ELR (cell line): Measurements from ENCODE around the gene GRK1.

ENCODE experiments used
- DNase-seq: peaks from one replicate; pipeline ENCODE4 v3.0.0-alpha.2; 2015; ENCODE audit warnings: low read depth

GRK1 gene

DNA sequence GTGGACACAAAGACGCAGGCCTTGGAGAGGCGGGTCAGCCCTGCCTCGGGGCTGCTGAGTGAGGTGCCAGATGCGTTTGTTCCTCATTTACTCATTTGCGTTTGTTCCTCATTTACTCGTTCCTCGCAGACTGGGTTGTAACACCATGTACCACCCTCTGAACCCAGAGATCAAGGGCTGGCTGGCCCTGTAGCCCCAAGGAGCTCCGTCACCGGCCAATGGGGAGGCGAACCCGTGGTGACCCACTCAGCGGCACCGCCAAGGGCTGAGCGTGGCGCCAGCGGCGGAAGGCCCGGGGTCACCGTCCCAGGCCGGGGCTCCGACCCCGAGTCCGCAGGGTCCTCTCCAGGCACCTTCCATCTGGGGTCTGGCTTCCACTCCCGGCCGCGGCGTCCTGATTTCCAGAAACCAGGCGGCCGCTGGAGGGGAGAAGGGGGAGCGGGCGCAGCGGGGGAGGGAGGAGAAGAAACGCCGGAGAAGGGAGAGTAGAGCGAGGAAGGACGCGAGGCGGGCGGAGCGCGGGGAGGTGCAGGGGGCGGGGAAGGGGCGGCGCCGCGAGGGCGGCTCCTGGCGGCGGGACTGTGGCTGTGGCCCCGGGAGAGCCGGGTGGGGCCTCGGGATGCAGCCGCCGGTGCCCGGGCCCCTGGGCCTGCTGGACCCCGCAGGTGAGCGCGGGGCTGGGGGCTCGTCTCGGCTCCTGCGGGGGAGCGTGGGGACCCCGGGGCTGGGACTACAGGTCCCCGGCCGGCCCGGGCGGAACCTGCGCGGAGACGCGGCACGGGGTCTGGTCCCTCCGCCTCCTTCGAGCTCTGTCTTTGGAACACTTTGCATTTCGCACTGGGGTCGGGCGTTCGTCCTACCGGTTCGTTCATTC lies 91.9 kb downstream of the GRK1 start, which contains the start of gene TMEM255B:
Gene TMEM255B (plus strand): TSS at position 576 of the 874 bp plus-strand sequence. CDS start 44 bp downstream, at position 620.
- peak; percentile 79 for DNase-seq

GRCh38 chr13:113759525-113760137 lies 92.6 kb downstream of the GRK1 start:
- peak; percentile 35 for DNase-seq

- DNase-seq = no peak
These were observed 94.1 kb downstream of the GRK1 start for GRCh38 chr13:113761136-113761535.

DNA sequence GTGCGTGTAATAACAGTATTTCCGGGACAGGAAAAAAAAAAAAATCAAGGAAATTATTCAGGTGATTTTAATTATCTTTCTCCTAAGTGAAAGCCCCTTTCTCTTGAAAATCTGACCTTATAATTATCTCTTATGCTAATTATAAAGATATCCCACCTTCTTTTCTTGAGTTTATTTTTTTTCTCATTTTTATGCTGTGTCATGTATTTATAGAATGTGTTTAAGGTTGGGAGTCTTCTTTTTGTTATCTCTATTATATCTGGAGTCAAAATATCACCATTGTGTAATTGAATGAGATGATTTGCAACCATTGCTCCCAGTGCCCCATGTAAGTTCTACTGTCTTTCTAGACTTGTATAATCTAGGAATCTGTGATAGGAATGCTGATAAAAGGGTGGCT lies 95.1 kb downstream of the GRK1 start:
- DNase-seq = no peak

DNA sequence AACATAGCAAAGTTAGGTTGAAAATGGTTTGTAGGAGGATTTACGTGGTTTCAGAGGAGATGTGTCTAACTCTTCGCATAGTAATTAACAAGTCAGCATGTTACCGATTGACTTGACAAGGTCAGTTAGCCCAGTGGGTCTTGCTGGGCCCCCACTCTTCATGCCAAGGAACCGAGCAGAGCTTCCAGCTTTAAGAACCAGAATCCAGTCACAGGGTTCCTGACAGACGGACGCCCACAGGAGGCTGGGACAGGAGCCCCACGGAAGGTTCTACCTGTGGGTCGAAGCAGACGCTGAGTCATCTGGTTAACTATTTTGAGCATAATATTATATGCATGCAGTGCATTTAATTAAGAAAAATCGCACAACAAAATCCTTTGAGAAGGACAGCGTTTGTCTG lies 95.5 kb downstream of the GRK1 start:
- DNase-seq = no peak

GRCh38 chr13:113763254-113763653 lies 96.2 kb downstream of the GRK1 start:
- DNase-seq = no peak

DNA sequence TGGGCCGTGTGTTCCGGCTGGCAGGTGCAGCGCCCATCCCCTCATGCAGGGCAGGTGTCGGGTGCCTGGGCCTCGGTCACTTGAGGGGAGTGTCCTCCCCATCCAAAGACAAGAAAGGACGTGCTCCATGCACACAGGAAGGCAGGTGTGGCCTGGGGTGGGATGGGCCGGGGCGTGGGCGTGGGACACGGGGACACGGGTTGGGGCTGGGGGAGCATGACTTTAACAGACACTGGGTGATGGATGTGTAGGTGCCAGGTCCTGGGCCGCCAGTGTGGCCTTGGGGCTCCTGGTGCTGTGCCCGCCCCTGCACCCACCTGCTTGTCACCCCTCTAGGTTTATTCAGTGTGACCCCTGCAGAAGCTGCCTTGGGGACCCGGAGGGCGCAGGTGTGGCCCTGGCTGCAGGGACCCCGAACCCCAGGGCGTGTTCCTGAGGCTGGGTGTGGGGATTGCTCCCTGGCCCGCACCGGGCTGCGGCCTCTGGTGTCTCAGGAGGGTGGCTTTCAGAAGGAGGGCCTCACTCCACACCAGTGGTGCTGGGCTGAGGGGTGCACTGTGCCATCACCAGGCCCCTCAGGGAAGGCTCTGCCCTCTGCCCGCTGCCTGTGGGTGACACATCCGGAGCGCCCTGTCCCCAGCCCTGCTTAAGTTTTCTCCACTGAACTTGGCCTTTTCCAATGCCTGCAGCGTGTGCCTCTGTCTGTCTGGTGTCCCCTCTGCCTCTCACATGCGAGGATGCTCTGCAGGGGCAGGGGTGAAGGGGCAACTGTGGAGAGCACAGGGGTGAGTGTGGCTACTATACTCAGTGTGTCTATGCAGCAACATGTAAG lies 97.2 kb downstream of the GRK1 start:
- no peak for DNase-seq

GRCh38 chr13:113764793-113765563 lies 98.0 kb downstream of the GRK1 start:
- no peak for DNase-seq

- no peak for DNase-seq
These were observed 98.5 kb downstream of the GRK1 start for GRCh38 chr13:113765564-113765910.

DNA sequence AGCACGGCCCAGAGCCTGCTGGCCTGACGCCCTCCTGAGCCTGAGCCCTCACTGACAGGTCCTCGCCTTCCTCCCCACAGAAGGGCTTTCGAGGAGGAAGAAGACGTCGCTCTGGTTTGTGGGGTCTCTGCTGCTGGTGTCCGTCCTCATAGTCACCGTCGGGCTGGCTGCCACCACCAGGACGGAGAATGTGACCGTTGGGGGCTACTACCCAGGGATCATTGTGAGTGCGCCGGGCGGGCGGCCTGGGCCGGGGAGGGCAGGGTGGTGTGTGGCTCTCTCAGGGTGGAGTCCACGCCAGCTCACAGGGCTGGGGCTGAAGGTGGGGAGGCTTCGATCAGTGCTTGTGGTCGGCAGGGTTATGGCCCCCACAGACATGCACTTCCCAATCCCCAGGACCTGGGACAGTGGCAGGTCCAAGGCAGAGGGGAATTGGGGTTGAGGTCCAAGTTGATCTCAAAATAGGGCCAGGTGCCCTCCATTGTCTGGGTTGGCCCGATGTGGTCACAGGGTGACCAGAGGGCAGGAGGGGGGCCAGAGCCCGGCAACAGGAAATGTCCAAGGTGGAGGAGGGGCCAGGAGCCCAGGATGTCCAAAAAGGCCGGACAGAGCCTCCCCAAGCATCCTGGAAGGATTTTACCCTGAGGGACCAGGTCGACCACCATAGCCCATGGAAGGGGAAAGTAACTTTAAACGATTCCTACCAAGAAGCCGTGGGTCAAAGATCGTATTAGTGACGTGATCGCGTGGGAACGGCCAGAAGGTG lies 99.2 kb downstream of the GRK1 start:
- DNase-seq = no peak

DNA sequence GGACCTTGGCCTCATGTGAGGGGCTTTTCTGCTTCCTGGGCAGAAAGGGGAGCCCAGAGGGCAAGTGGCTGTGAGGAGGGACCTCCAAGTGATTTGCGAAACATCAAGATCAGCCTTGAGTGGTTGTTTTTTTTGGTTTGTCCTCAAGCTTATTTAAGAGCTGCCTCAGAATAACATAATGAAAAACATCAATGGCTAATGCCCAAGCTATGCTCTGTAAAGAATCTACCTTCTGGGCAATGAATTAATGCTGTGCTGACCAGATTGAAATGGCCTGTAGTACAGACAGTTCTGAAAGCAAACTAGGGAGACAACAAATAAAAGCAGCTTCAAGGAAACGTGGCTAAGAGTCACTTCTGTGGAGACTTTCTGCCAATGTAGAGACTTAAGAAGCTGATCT lies 100.3 kb downstream of the GRK1 start:
- DNase-seq = no peak

DNA sequence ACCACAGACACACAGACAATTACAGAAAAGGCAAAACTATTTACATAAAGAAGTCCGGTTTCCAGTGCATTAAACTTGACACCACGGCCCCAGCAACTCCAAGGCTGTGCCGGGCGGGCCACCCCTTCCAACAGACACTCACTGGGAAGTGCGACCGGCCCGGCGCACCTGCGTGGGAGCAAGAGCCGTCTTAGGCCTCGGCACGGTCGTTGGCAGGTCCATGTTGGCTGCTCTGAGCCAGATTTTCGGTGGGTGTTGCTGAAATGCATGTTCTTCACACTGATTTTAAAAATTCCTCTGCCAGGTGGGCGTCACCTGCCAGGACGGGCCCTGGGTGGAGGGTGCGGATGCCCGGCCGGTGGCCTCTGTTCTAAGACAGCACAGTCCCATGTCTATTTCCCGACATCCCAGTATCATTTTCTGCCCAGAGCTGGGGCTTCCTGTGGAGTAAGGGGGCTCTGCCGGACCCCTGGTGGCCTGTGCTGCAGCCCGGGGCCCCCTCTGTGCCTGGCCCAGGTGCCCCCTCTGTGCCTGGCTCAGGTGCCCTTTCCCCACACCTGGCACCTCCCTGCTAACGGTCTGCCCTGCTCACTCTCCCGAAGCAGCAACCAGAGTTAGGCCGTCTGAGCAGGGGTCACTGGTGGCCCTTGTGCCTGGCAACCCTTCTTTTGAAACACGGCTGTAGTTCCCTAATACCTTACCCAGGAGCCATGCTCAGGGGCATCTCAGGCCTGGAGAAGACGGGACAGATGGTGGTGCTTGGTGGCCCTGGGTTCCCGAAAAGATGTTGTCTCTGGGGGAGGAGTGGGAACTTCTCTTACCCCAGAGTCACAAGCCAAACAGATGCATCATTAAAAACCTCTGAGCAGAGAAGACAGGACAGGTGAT lies 101.2 kb downstream of the GRK1 start:
- no peak for DNase-seq

DNA sequence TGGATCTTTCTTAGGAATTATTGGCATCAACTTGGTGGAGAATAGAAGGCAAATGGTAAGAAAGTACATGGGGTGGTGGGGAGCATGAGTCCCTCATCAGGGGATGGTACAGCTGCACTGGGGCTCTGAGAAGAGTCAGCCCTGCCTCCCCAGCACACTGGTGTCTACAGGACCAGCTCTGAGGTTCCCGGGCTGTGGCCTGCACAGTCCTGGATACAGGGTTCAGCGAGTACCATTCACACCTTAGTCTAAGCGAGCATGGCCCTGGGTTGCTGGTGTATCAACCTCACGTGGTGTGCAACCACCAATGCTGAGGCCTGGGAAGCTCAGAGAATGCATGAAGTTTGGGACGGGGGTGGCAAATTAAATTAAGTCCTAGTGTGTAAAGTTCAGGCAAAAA lies 102.1 kb downstream of the GRK1 start:
- DNase-seq = no peak

- no peak for DNase-seq
These were observed 102.9 kb downstream of the GRK1 start for GRCh38 chr13:113769881-113770280.

DNA sequence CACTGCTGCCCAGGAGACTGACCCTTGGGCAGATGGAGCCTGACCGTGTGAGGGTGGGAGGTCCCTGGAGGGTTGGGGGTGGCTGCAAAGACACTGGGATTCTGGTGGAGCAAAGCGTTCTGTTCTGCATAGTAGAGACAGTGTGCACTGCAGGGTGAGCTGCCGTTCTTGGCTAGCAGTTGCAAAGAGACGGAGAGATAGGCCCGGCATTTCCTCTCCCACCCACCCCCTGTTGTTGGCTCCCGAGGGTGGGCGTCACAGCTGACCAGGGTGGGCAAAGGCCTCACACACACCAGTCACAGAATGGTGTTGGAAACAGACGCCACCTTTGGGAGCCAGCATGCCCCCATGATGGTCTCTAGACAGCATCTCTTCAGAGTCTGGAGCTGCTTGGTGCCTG lies 103.4 kb downstream of the GRK1 start:
- no peak for DNase-seq

DNA sequence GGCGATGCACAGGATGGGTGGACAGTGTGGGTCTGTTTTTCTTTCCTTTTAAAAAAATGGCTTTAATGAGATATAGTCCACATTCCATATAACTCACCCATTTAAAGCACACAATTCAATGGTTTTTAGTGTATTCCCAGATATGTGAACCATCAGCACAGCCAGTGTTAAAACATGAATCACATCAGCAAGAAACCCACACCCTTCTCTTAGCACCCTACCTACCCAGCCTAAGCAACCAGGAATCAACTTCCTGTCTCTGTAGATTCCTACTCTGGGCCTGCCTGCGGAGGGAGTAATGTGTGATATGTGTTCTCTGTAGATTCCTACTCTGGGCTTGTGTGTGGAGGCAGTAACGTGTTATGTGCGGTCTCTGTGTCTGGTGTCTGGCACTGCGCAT lies 103.9 kb downstream of the GRK1 start:
- no peak for DNase-seq

DNA sequence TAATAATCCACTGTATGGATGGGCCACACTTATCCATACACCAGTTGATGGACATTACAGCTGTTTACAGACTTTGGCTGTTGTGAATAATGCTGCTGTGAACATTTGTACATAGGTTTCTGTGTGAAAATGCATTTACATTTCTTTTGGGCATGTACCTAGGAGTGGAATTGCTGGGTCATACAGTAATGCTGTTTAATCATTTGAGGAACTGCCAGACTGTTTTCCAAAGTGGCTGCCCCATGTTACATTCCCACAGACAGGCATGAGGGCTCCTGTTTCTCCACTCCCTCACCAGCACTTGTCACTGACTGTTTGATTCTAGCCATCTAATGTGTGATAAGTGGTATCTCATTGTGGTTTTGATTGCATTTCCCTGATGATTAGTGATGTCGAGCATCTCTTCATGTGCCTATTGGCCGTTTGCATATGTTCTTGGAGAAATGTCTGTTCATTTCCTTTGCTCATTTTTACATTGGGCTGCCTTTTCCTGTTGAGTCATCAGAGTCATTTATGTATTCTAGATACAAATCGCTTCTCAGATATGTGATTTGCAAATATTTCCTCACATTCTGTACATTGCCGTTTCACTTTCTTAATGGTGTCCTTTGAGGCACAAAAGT lies 104.8 kb downstream of the GRK1 start:
- DNase-seq = peak; percentile 60

DNA sequence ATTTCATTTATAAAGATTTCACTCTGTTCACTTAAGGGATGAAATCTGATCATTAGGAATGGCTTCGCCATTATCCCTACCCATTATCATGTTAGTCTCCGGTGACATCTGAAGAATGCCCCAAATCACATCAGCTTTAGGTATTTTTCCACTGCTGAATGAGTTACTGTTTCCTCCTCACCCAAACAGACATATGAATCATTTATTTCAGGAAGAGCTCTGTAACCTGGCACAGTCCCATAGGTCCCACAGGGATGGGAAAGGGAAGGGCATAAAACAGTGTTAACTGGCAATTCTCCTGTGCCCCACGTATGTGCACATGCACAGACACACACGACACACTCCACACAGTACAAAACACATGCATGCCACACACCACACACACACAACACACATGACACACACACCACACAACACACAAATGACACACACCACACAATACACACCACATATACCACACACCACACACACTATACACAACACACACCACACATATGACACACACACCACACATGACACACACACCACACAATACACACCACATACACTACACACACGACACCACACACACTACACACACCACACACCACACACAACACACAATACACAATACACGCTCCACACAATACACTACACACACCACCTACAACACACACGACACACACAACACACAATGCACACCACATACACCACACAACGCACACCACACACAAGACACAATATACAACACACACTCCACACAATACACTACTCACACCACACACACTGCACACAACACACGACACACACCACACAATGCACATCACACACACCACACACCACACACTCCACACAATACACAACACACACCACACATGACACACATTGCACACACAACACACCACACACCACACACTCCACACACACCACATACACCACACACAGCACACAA lies 107.4 kb downstream of the GRK1 start:
- DNase-seq = peak; percentile 65
